ENCODE data around the gene FREM3.
"Not testable (repeated sequence)": the region's sequence is repeated elsewhere in the genome, so short reads cannot be mapped to it uniquely, and the experiment has no call there.

FREM3 gene

DNA sequence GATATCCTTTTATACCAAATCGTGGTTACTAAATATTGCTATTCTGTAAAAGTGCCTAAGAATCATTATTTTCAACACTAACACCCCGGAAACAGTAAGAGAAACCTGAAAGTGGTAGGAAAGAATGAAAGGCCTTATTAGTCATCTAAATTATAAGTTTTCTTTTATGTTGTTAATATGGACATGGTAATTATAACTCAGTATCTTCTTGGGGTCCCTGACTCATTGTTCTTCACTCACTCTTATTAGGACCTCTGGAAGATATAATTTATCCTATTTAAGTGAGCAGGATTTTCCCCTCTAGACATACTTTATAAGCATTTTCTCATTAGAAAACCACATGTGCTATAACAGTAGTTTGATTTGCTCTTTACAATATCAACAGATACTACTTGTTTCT, 136.0 kb downstream of the FREM3 start:
- DNase-seq = no peak

DNA sequence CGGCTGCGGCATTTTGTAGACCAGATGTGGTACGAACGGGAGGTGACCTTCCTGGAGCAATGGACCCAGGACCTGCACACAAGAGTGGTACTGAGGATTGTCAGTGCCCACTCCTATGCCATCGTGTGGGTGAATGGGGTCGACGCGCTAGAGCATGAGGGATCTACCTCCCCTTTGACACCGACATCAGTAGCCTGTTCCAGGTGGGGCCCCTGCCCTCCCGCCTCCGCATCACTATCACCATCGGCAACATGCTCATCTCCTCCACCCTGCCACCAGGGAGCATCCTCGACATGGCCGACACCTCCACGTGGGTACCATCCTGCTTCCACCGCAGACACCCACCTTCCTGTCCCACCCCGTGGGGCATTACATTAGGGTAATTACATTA, 140.7 kb downstream of the FREM3 start:
- DNase-seq = no peak

DNA sequence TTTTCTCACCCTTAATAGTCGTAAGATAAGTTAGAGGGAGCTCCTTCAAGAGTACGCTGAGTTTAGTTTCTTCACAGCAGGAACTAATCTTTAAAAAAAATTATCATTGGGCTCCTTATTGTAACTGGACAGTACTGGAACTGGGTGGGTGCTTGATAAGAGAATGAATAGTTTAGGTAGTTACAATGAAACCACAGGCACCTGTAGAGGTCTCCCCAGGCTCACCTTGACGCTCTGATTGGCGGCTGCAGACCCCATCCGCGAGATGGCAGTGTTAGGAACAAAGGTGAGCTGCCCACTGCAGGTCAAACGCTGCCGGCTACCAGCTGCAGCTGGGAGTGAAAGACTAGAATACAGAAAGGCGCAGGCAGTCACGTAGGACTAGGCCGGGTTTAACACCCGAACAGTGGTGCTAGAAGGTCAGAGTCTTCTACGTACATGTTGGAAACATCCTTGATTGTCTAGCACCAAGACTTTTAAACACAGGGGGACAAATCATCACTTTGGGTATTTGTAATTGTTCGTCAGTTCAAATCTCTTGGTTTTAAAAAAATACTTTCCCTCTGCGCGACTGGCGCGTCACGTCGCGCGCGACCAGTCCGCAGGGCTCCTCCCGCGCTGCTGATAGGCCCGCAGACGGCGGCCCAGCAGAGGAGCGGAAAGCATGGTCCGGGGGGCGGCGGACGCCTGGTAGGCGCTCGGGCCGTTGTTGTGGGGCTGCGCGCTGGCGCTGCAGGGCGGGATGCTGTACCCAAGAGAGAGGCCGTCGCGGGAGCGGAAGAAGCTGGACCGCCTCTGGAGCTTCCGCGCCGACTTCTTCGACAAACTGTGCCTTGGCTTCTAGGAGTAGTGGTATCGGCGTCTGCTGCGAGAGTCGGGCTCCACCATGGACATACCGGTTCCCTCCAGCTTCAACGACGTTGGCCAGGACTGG, 141.4 kb downstream of the FREM3 start:
- peak in 1 of 2 experiments; percentile 11 for DNase-seq

DNA sequence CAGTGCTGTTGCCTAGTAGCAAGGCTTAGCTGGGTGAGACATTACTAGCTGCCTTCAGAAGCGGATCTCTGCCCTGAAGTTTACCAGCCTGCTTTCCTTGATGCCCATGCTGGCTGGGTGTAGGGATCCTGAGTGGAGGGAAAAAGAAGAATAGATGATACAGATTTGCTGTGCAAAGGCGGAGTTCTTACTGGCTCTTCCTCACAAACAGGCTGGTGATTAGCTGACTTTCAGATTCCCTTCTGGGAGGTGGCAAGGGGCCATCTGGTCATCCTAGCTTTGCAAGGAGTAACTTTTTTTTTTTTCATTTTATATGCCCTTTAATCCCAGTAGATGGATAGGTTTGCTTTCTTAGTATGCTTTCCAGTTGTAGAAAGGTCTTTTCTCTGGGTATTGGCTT, 142.2 kb downstream of the FREM3 start:
- no peak for DNase-seq

DNA sequence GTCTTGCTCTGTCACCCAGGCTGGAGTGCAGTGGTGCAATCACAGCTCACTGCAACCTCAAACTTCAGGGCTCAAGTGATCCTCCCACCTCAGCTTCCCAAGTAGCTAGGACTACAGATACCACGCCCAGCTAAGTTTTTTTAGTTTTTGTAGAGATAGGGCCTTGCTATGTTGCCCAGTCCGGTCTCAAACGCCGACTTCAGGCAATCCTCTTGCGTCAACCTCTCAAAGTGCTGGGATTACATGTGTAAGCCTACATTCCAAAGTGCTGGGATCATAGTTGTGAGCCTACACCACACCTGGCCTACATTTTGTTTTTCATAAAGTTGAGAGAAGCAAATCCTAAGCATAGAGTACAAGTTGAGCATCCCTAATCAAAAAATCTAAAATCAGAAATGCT, 144.8 kb downstream of the FREM3 start:
- DNase-seq = no peak

DNA sequence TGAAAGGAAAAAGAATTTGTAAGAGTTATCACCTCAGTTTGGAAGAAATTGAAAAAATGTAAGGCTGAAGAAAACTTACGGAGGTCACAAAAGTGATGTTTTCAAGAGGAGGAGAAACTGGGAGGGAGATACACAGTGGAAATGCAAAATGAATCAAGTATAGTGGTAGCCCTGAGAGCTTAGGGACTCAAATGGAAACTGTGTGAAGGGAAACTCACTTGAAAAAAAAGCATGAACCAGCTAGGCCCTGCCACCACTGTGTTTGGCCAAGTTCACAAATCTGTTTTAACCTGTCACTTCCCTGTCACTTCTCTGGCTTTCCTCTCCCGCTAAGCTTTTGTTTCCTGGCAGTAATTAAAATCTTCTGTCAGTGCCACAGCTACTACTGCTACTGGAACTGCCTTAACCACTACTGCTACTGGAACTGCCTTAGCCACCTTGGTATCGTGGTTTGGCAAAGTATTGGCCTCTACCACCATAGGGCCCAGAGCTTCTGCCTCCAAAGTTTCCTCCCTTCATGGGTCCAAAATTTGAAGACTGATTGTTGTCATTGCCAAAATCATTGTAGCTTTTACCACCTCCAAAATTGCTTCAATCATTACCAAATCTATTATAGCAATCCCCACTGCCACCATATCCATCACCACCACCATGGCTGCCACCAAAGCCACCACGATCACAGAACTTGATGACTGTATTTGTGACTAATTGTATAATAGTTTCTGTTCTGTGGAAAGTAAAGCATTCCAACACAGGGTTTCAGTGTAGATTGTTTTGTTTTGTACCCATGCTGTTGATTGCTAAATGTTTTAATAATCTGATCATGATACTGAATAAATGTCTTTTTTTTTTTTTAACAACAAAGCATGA, 145.5 kb downstream of the FREM3 start:
- DNase-seq = no peak

DNA sequence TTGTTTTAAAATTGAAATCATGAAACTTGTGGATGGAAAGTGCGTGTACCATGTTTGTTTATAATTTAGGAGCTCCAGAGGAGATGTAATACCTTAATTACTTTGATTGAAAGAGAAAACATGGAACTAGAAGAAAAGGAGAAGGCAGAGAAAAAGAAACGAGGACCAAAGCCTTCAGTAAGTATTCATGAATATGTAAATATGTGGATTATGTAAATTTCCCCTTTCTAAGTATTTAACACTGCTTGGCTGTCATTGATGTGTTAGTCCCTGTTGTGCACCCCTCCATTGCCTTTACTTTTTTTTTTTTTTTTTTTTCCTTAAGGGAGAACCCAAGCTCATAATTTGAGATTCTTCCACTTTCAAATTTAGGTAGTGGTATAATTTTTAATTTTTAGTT, 150.5 kb downstream of the FREM3 start:
- DNase-seq = no peak

DNA sequence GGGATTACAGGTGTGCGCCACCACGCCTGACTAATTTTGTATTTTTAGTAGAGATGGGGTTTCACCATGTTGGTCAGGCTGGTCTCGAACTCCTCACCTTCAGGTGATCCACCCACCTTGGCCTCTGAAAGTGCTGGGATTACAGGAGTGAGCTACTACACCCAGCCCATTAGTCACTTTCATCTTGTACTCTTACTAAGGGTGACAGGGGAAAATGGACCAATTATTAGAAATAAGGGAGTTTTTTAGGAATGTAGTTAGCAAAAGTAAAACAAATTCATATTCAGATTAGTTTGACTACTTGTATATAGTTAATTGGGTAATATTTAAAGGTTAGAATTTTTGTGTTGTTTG, 160.8 kb downstream of the FREM3 start:
- DNase-seq = no peak

DNA sequence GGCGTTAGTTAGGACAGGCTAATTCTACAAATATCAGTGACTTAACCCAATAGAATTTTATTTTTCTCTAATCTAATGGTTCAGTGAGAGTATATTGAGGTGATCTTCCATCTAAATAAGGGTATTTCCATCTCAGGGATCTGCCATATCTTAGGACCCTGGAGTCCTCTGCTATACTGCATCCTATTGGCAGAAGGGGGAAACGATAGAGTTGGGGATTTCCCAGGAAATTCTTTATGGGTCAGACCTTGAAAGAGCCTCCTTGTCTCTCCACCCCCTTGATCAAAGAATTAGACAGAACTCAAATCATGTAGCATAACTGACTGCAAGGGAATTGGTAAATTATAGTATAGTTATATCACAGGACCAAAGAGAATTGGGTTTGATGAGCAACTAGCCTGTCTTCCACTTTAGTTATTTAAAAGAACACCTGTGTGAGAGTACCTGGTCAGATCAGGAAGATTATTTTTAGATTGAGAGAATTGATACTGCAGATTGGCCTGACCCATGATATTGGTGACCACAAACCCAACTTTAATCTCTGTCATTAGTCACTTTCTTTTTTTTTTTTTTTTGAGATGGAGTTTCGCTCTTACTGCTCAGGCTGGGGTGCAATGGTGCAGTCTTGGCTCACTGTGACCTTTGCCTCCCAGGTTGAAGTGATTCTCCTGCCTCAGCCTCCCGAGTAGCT, 161.4 kb downstream of the FREM3 start:
- DNase-seq = no peak

DNA sequence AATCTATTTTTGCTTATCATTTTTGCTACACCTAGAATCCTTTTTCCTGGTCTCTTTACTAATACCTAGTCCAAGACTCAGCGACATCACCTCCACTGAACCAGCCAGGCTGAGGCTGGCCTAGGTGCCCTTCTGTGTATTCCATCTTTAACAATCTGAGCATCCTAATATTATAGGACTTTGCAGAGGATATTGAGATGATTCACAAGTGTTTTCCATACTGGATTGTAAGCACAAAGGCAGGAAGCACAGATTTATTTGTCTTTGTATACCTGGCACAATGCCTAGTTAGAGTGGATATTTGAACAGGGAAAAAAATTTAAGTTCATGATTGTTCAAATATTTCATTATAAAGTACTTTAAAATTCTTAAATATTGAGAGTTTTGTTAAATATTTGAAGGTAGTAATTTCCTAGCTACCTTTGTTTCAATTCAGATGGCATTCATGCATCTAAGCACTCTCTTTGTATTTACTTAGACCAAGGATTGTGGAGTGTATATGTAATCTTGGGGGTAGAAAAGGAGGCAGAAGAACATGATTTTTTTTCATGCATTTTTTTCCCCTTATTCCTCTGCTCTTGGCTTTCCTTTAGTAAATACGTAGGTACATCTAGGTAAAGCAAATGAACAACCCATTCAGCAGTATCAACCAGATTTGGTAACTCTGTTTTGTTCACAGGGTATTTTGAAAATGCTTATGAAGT, 168.5 kb downstream of the FREM3 start:
- no peak for DNase-seq

DNA sequence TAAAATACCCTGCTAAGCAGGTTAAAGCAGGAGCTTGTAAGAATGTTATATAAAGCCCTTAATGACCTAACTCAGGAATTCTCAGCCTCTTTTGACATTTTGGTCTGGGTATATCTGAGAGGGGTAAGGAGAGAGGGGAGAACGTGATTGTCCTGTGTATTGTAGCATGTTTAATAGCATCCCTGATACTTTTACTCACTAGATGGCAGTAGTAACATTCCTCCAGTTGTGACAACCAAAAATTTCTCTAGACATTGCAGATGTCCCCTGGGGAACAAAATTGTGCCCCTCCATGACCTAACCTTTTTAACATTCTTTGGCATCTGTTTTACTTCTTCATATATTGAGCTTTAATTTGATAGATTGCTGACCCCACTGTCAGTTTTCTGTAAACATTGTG, 169.1 kb downstream of the FREM3 start:
- DNase-seq = peak in 1 of 2 experiments; percentile 17

DNA sequence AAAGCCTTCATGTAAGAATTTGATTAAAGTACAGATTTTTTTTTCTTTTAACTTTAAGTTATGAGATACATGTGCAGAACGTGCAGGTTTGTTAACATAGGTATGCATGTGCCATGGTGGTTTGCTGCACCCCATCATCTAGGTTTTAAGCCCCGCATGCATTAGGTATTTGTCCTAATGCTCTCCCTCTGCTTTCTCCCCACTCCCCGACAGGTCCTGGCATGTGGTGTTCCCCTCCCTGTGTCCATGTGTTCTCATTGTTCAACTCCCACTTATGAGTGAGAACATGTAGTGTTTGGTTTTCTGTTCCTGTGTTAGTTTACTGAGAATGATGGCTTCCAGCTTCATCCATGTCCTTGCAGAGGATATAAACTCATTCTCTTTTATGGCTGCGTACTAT, 172.4 kb downstream of the FREM3 start:
- DNase-seq = not testable (repeated sequence)
